ENCODE measurements around the gene USF1. TPM values are rescaled to one million over a fixed set of nuclear protein-coding genes. Genes with fewer than 3 reads are reported as not detected.

Gene USF1
- total RNA-seq, 1 experiment from 2014 or later = 102 TPM

Other genes starting within 250 kb of the USF1 start
- not detected in 2 replicates for gene LY9, start 249.8 kb downstream of the USF1 start, total RNA-seq (2014; rRNA removed; shearing (Covaris generic); ENCODE audit: low replicate concordance)
- gene CD244, start 183.1 kb downstream of the USF1 start, total RNA-seq (2014; rRNA removed; shearing (Covaris generic); ENCODE audit: low replicate concordance) = not detected in 2 replicates
- gene ITLN1, start 160.8 kb downstream of the USF1 start, total RNA-seq (2014; rRNA removed; shearing (Covaris generic); ENCODE audit: low replicate concordance) = not detected in 2 replicates
- not detected in 2 replicates for gene ITLN2, start 91.2 kb downstream of the USF1 start, total RNA-seq (2014; rRNA removed; shearing (Covaris generic); ENCODE audit: low replicate concordance)
- 0.22 and 1.7 TPM in 2 replicates for gene F11R, start 24.8 kb downstream of the USF1 start, total RNA-seq (2014; rRNA removed; shearing (Covaris generic); ENCODE audit: low replicate concordance)
- not detected in 2 replicates for gene TSTD1, start 7.0 kb downstream of the USF1 start, total RNA-seq (2014; rRNA removed; shearing (Covaris generic); ENCODE audit: low replicate concordance)
- gene ARHGAP30, start 23.9 kb upstream of the USF1 start, total RNA-seq (2014; rRNA removed; shearing (Covaris generic); ENCODE audit: low replicate concordance) = not detected in 2 replicates
- not detected in 2 replicates for gene NECTIN4, start 43.6 kb upstream of the USF1 start, total RNA-seq (2014; rRNA removed; shearing (Covaris generic); ENCODE audit: low replicate concordance)
- not detected in 2 replicates for gene KLHDC9, start 52.4 kb upstream of the USF1 start, total RNA-seq (2014; rRNA removed; shearing (Covaris generic); ENCODE audit: low replicate concordance)
- 32.6 and 36.1 TPM in 2 replicates for gene PFDN2, start 72.1 kb upstream of the USF1 start, total RNA-seq (2014; rRNA removed; shearing (Covaris generic); ENCODE audit: low replicate concordance)
- gene NIT1, start 72.1 kb upstream of the USF1 start, total RNA-seq (2014; rRNA removed; shearing (Covaris generic); ENCODE audit: low replicate concordance) = 8.9 and 14.1 TPM in 2 replicates
- 33.2 and 39.8 TPM in 2 replicates for gene DEDD, start 86.7 kb upstream of the USF1 start, total RNA-seq (2014; rRNA removed; shearing (Covaris generic); ENCODE audit: low replicate concordance)
- gene UFC1, start 108.0 kb upstream of the USF1 start, total RNA-seq (2014; rRNA removed; shearing (Covaris generic); ENCODE audit: low replicate concordance) = 118 and 178 TPM in 2 replicates
- 3.5 and 4.2 TPM in 2 replicates for gene USP21, start 113.5 kb upstream of the USF1 start, total RNA-seq (2014; rRNA removed; shearing (Covaris generic); ENCODE audit: low replicate concordance)
- 7.9 and 40.3 TPM in 2 replicates for gene PPOX, start 120.4 kb upstream of the USF1 start, total RNA-seq (2014; rRNA removed; shearing (Covaris generic); ENCODE audit: low replicate concordance)
- gene B4GALT3, start 131.5 kb upstream of the USF1 start, total RNA-seq (2014; rRNA removed; shearing (Covaris generic); ENCODE audit: low replicate concordance) = 20.5 and 25.7 TPM in 2 replicates
- gene ADAMTS4, start 153.1 kb upstream of the USF1 start, total RNA-seq (2014; rRNA removed; shearing (Covaris generic); ENCODE audit: low replicate concordance) = 3.6 and 5.2 TPM in 2 replicates
- gene NDUFS2, start 156.4 kb upstream of the USF1 start, total RNA-seq (2014; rRNA removed; shearing (Covaris generic); ENCODE audit: low replicate concordance) = 129 and 194 TPM in 2 replicates
- gene FCER1G, start 169.3 kb upstream of the USF1 start, total RNA-seq (2014; rRNA removed; shearing (Covaris generic); ENCODE audit: low replicate concordance) = 5.3 TPM in 1 of 2 replicates, not detected in the other
- not detected in 2 replicates for gene APOA2, start 177.7 kb upstream of the USF1 start, total RNA-seq (2014; rRNA removed; shearing (Covaris generic); ENCODE audit: low replicate concordance)
- gene TOMM40L, start 180.1 kb upstream of the USF1 start, total RNA-seq (2014; rRNA removed; shearing (Covaris generic); ENCODE audit: low replicate concordance) = 24.0 and 39.6 TPM in 2 replicates
- gene NR1I3, start 192.2 kb upstream of the USF1 start, total RNA-seq (2014; rRNA removed; shearing (Covaris generic); ENCODE audit: low replicate concordance) = not detected in 2 replicates
- gene PCP4L1, start 212.8 kb upstream of the USF1 start, total RNA-seq (2014; rRNA removed; shearing (Covaris generic); ENCODE audit: low replicate concordance) = not detected in 2 replicates